GOT3 (cell line): Measurements from ENCODE around the gene DSG3.

Experiments used
- DNase-seq: peaks from one replicate; lab custom pipeline; 2025; ENCODE audit warnings: mixed read lengths; lab: John Stamatoyannopoulos, UW

Gene DSG3

GRCh38 chr18:31516437-31516836 lies 68.9 kb downstream of the DSG3 start:
- DNase-seq: no peak

GRCh38 chr18:31526374-31526773 lies 78.8 kb downstream of the DSG3 start:
- DNase-seq: no peak
